Endothelial cell of umbilical vein (primary cell): ENCODE data around the gene PROZ. TPM values are rescaled to one million over a fixed set of nuclear protein-coding genes. Genes with fewer than 3 reads are reported as not detected.

Experiments used
- BruUV-seq: library from RNA; stranded (reverse); fragments of 400-500 nt; replicated peaks from 2 replicates; lab custom pipeline; 2021; lab: Mats Ljungman, UMichigan
- CTCF ChIA-PET: fragments of 300-600, 350-600 bp; sonication (Branson Sonifier 250); formaldehyde crosslinking; loops from one replicate; lab custom pipeline; 2021; ENCODE audit warnings: antibody characterized with exemption, inconsistent platforms; lab: Charles Lee
- POLR2A ChIA-PET: fragments of 300-600, 350-600 bp; sonication (Branson Sonifier 250); formaldehyde crosslinking; loops from one replicate; lab custom pipeline; 2021; ENCODE audit warnings: antibody characterized with exemption, inconsistent platforms; lab: Charles Lee
- DNase-seq: peaks from one replicate; pipeline ENCODE4 v3.0.0-alpha.2; 2011; ENCODE audit warnings: low read depth, low spot score
- FAIRE-seq: peaks from 2 replicates; lab custom pipeline; 2011; peaks lifted over from hg19 to GRCh38; lab: Jason Lieb, UNC
- H2AFZ ChIP-seq: 2 replicates; pipeline ENCODE4 v1.6.0; 2012; ENCODE audit warnings: low read depth, low read length, control low read depth, inconsistent platforms
- H3K27ac ChIP-seq: 2 replicates; pipeline ENCODE4 v1.5.1; 2011; ENCODE audit warnings: low read depth, mild to moderate bottlenecking, control low read depth, low read length, moderate library complexity; ENCODE audit not compliant: insufficient read depth
- H3K27me3 ChIP-seq, 2 experiments: 2 replicates each; pipeline versions ENCODE4 v1.6.0 to v1.6.1; 2011; ENCODE audit warnings: low read length in 2 of 2, mixed read lengths in 1 of 2; ENCODE audit not compliant: control insufficient read depth in 2 of 2, insufficient read depth in 2 of 2
- H3K36me3 ChIP-seq, 2 experiments: 2 replicates in 1 of 2; 3 replicates in 1 of 2; pipeline ENCODE4 v1.5.1; 2011; ENCODE audit warnings: low read length in 2 of 2, mild to moderate bottlenecking in 1 of 2, moderate library complexity in 1 of 2; ENCODE audit not compliant: control insufficient read depth in 2 of 2, insufficient read depth in 2 of 2; ENCODE audit errors: extremely low read depth in 1 of 2
- H3K4me1 ChIP-seq: 3 replicates; pipeline ENCODE4 v1.5.1; 2011; ENCODE audit warnings: mild to moderate bottlenecking, low read length; ENCODE audit not compliant: control insufficient read depth, insufficient read depth; ENCODE audit errors: extremely low read depth
- H3K4me2 ChIP-seq: 2 replicates; pipeline ENCODE4 v1.6.1; 2011; ENCODE audit warnings: low read length, control low read depth, mixed read lengths; ENCODE audit not compliant: insufficient read depth
- H3K4me3 ChIP-seq, 3 experiments: fragments of 200-600 bp in 1 of 3; sonication (generic), shearing (Covaris generic) in 1 of 3; replicated peaks in 1 of 3; 2 replicates each; pipeline ENCODE4 v1.5.1; 2011 to 2016; ENCODE audit warnings: control low read depth in 3 of 3, low read length in 3 of 3, mild to moderate bottlenecking in 2 of 3, inconsistent platforms in 1 of 3, low read depth in 1 of 3, moderate library complexity in 1 of 3; ENCODE audit not compliant: insufficient read depth in 1 of 3
- H3K79me2 ChIP-seq: 2 replicates; pipeline ENCODE4 v1.6.0; 2012; ENCODE audit warnings: low read length, inconsistent platforms; ENCODE audit not compliant: control insufficient read depth, insufficient read depth
- H3K9ac ChIP-seq: replicated peaks from 2 replicates; pipeline ENCODE3; 2011; ENCODE audit warnings: low read length, control low read depth; ENCODE audit not compliant: insufficient read depth; ENCODE audit errors: extremely low read depth
- H3K9me1 ChIP-seq: replicated peaks from 3 replicates; pipeline ENCODE4 v1.6.0; 2011; ENCODE audit warnings: mild to moderate bottlenecking, low read length; ENCODE audit not compliant: control insufficient read depth, insufficient read depth; ENCODE audit errors: extremely low read depth
- H3K9me3 ChIP-seq: replicated peaks from 2 replicates; pipeline ENCODE4 v1.5.1; 2012; ENCODE audit warnings: low read length, inconsistent platforms; ENCODE audit not compliant: control insufficient read depth, insufficient read depth
- H4K20me1 ChIP-seq: replicated peaks from 2 replicates; pipeline ENCODE3; 2011; ENCODE audit warnings: mild to moderate bottlenecking, low read length; ENCODE audit not compliant: control insufficient read depth, insufficient read depth; ENCODE audit errors: extremely low read depth
- CTCF ChIP-seq, 2 donors: IDR thresholded peaks; 1 replicate in 1 of 2; 2 replicates in 1 of 2; pipeline ENCODE4 v1.5.1; 2011; ENCODE audit warnings: low read length in 2 of 2, mild to moderate bottlenecking in 2 of 2, moderate library complexity in 2 of 2, control low read depth in 1 of 2, inconsistent platforms in 1 of 2, low read depth in 1 of 2; ENCODE audit not compliant: insufficient read depth in 1 of 2; ENCODE audit errors: extremely low read depth in 1 of 2
- EZH2 ChIP-seq: IDR thresholded peaks from 2 replicates; pipeline ENCODE4 v1.6.1; 2012; ENCODE audit warnings: borderline replicate concordance, low read depth, mild to moderate bottlenecking, moderate library complexity, low read length, inconsistent platforms; ENCODE audit not compliant: severe bottlenecking
- FOS ChIP-seq: IDR thresholded peaks from 2 replicates; pipeline ENCODE4 v1.6.1; 2011; ENCODE audit warnings: mild to moderate bottlenecking, low read length, moderate library complexity, borderline replicate concordance; ENCODE audit not compliant: insufficient read depth
- GATA2 ChIP-seq: IDR thresholded peaks from 2 replicates; pipeline ENCODE4 v1.7.0; 2011; ENCODE audit warnings: low read depth, mild to moderate bottlenecking, moderate library complexity, mixed read lengths, low read length; ENCODE audit not compliant: insufficient read length, insufficient read depth
- JUN ChIP-seq: IDR thresholded peaks from 2 replicates; pipeline ENCODE4 v1.6.1; 2011; ENCODE audit warnings: borderline replicate concordance, low read depth; ENCODE audit not compliant: insufficient read length, insufficient read depth
- MYC ChIP-seq: IDR thresholded peaks from one replicate; pipeline ENCODE4 v1.6.1; 2011; ENCODE audit warnings: mild to moderate bottlenecking, low read depth, low read length
- POLR2A ChIP-seq: IDR thresholded peaks from 2 replicates; pipeline ENCODE4 v1.6.1; 2012; ENCODE audit warnings: low read depth, mild to moderate bottlenecking, control low read depth, low read length
- POLR2AphosphoS5 ChIP-seq: IDR thresholded peaks from 2 replicates; pipeline ENCODE4 v1.6.1; 2012; ENCODE audit warnings: low read depth, mild to moderate bottlenecking, control low read depth, low read length, moderate library complexity; ENCODE audit not compliant: insufficient read depth
- dilution Hi-C: fragments of 300-500 bp; cut with MboI; formaldehyde crosslinking; loops from one replicate; pipeline ENCODE4 v1.15.0; 2019; ENCODE audit warnings: low sequenced_read_pairs; ENCODE audit not compliant: extremely low pct_ligation_motif_present
- intact Hi-C: fragments of 100-400 bp; cut with micrococcal nuclease; formaldehyde crosslinking; loops from one replicate; pipeline ENCODE4 v1.10.0; 2022
- polyA plus RNA-seq, 4 experiments: library from polyadenylated mRNA; depleted of rRNA in 3 of 4; stranded (reverse) in 3 of 4; unstranded in 1 of 4; fragments of >200 nt; gene quantifications; 2 replicates each; pipeline versions ENCODE4 v1.2.1 to v1.2.3, GENCODE V29; 2011 to 2012; ENCODE audit warnings: missing spikeins in 1 of 4
- total RNA-seq: library from RNA; stranded (reverse); gene quantifications from 2 replicates; pipeline ENCODE4 v1.2.3, GENCODE V29; 2021
- TF ChIP-seq, protein P1 (sequence below): IDR thresholded peaks from 2 replicates; pipeline ENCODE4 v1.6.1; 2011; ENCODE audit not compliant: insufficient read depth, insufficient read length

PROZ gene
- total and polyA plus RNA-seq, 2 donors (not counting 3 experiments of a cell fraction or from before 2014, with no cell fraction given): not detected

DNA sequence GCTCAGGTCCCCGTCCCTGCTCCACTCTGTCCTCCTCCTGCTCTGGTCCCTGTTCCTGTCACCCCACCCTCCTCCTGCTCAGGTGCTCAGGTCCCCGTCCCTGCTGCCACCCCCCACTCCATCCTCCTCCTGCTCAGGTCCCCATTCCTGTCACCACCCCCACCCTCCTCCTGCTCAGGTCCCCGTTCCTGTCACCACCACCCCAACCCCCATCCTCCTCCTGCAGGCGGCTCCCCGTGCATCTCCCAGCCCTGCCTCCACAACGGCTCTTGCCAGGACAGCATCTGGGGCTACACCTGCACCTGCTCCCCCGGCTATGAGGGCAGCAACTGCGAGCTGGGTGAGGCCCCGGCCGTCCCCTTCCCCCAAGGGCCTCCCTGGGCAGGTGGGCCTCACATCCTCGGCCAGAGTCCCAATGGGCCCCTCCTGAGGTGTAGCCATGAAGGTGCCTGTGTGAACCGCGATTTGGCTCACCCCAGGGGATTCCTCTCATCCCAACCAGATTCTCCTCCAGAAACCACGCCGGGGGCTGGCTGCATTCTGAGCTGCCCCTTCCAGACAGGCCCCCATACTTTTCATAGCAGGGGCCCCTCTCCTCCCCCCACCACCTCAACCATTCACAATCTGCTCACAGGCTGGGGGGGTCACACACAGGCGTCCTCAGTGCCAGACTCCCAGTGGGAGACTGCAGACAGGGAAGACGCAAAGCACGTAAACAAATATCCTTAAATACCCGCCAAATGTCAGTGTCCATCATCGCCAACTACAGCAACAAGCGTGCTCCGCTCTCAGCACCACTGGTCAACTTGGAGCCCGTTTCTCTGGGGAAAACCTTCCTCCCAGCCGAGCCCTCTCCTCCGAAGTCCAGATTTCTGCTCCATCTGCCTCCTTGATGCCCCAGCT, 4.6 kb downstream of the PROZ start:
- H3K4me1 ChIP-seq: no peaks in the 10 kb centered on the region
- H3K9ac ChIP-seq: no peak overlapping the region
- dilution Hi-C loops (no loop called here), intact Hi-C loops (no loop called here)
- TF ChIP-seq JUN: no peak
- no peak for TF ChIP-seq POLR2AphosphoS5
- TF ChIP-seq EZH2: no peak
- TF ChIP-seq POLR2A: no peak
- TF ChIP-seq, protein P1, sequence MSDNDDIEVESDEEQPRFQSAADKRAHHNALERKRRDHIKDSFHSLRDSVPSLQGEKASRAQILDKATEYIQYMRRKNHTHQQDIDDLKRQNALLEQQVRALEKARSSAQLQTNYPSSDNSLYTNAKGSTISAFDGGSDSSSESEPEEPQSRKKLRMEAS: no peak
- no peak for TF ChIP-seq MYC
- no peak for TF ChIP-seq FOS
- no peak for TF ChIP-seq GATA2
- no peak for TF ChIP-seq CTCF (IDR thresholded peaks at IDR 0.05; ENCODE audit: extremely low read depth in 1 of 2, insufficient read depth in 1 of 2, low read depth in 1 of 2, low read length in 2 of 2)
- H3K27me3 ChIP-seq: peaks cover 0 to 2% of the 10 kb centered on the region in 2 experiments
- BruUV-seq: no TSS peak
- no peak overlapping the region for H3K4me2 ChIP-seq
- no peaks in the 10 kb centered on the region for H3K9me1 ChIP-seq
- FAIRE-seq (no peak), DNase-seq (no peak)
- no peaks in the 10 kb centered on the region for H3K9me3 ChIP-seq
- H3K79me2 ChIP-seq: no peaks in the 10 kb centered on the region
- H4K20me1 ChIP-seq: no peaks in the 10 kb centered on the region
- ChIA-PET CTCF (interaction anchor here (0.6 kb wide), 1 partner anchor 93 kb away, joined by 3 read pairs; no protein-coding TSS in a partner anchor), POLR2A (no interaction called here)
- no peak overlapping the region for H2AFZ ChIP-seq
- no peaks in the 10 kb centered on the region for H3K36me3 ChIP-seq
- no peak overlapping the region for H3K4me3 ChIP-seq
- no peak overlapping the region for H3K27ac ChIP-seq
